ENCODE measurements around the gene MEG3. TPM values are rescaled to one million over a fixed set of nuclear protein-coding genes. Genes with fewer than 3 reads are reported as not detected.

Gene MEG3
- total RNA-seq, 3 donors from 2014 or later (not counting 1 experiment from before 2014, with no cell fraction given), result 1.0 to 6.6 (median 1.9) TPM

DNA sequence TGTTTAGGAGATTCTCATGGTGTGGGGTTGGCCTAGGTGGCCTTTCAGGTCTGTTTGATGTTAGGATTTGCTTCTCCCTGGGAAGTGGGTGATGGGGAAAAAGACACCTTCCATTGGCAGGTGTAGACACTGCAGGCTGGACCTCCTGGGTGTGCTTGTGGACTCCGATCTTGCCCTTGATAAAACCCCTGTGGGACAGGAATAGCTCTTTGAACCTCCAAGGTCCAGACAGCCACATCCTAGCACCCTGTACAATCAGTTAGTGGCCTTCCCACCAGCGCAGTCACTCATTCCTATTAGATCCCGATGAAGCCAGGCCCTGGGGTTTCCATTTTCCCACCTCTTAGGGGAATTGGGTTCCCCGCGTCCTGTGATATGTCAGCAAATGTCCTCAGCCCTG is 28.5 kb downstream of the MEG3 start:
- no peak overlapping the region for H3K27ac ChIP-seq (ENCODE audit: low read length)
- H3K9me3 ChIP-seq (ENCODE audit: control insufficient read depth, insufficient read depth, low read length), result no peaks in the 10 kb centered on the region
- Mint-ChIP-seq H3K27me3 (ENCODE audit: low read depth in 2 of 2) (no peaks in the 10 kb centered on the region), H3K36me3 (no peaks in the 10 kb centered on the region), H3K4me1 (no peaks in the 10 kb centered on the region), H3K4me3 (no peak overlapping the region), H3K27ac (no peak overlapping the region), H3K9me3 (no peaks in the 10 kb centered on the region)
- intact Hi-C loops (cut with micrococcal nuclease), result no loop called here
- no peak for TF ChIP-seq CTCF (IDR thresholded peaks at IDR 0.05)
- no peak for ATAC-seq
- no peak overlapping the region for H3K4me3 ChIP-seq (ENCODE audit: low read length)
- WGBS (ENCODE audit: insufficient coverage), result 92% methylated on average over 5 of the region's 5 CpGs
- H3K36me3 ChIP-seq (ENCODE audit: control insufficient read depth, insufficient read depth, low read length), result no peaks in the 10 kb centered on the region
- no peak for DNase-seq
- H3K27me3 ChIP-seq (ENCODE audit: control insufficient read depth, insufficient read depth, low read length), result no peaks in the 10 kb centered on the region
- H3K4me1 ChIP-seq (ENCODE audit: control insufficient read depth, insufficient read depth, low read length), result no peaks in the 10 kb centered on the region

GRCh38 chr14:100855256-100855930 is 29.5 kb downstream of the MEG3 start:
- no peak for TF ChIP-seq CTCF (IDR thresholded peaks at IDR 0.05)
- WGBS (ENCODE audit: insufficient coverage), result 85% methylated on average over 18 of the region's 18 CpGs
- no peaks in the 10 kb centered on the region for H3K4me1 Mint-ChIP-seq
- ATAC-seq (no peak), DNase-seq (no peak)
- intact Hi-C loops (cut with micrococcal nuclease), result no loop called here
- H3K36me3 ChIP-seq (ENCODE audit: control insufficient read depth, insufficient read depth, low read length), result no peaks in the 10 kb centered on the region
- H3K4me3 Mint-ChIP-seq, result no peak overlapping the region
- no peak overlapping the region for H3K27ac ChIP-seq (ENCODE audit: low read length)
- no peaks in the 10 kb centered on the region for H3K9me3 Mint-ChIP-seq
- H3K27me3 Mint-ChIP-seq (ENCODE audit: low read depth in 2 of 2), result no peaks in the 10 kb centered on the region
- no peaks in the 10 kb centered on the region for H3K27me3 ChIP-seq (ENCODE audit: control insufficient read depth, insufficient read depth, low read length)
- no peaks in the 10 kb centered on the region for H3K9me3 ChIP-seq (ENCODE audit: control insufficient read depth, insufficient read depth, low read length)
- H3K4me3 ChIP-seq (ENCODE audit: low read length), result no peak overlapping the region
- no peaks in the 10 kb centered on the region for H3K4me1 ChIP-seq (ENCODE audit: control insufficient read depth, insufficient read depth, low read length)
- no peak overlapping the region for H3K27ac Mint-ChIP-seq
- no peaks in the 10 kb centered on the region for H3K36me3 Mint-ChIP-seq

DNA sequence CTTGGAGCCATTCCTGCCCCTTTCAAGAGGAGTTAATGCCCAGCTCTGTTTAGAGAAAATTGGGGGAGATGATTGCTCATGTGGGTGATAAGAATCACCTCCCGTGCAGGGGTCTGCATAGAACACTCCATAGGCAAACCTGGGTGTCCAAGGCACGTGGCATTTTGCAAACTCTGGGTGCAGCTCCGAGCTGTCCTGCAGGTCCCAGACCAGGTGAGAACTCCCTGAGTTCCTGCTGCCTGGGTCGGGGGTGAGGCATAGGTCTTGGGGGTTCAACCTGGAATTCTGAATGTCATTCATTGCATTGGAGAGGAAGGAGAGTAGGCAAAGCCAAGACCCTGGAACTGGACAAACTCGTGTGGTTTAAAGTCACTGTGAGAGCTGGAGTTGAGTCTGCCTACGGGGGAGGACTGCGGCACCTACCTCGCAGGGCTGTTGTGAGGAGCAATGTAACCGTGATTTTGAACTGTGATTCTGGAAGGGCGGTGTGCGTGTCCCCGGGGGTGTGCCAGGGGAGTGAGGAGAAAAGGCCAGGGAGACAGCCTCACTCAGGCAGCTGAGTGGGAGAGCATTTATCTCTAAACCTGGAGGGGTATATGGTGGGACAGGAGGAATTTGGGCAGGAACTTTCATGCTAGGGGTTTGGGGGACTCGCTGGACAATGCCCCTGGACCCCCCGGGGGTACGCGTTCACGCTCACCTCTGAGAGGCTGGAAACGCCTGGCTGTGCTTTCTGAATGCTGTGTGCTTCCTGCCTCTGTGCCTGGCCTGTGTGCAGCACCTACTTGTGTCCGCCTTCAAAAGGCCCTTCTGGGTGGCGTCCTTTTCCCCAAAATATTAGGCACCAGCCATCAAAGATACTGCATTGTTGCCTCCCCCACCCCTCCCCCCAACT is 30.4 kb downstream of the MEG3 start:
- H3K9me3 ChIP-seq (ENCODE audit: control insufficient read depth, insufficient read depth, low read length), result no peaks in the 10 kb centered on the region
- H3K27ac Mint-ChIP-seq, result no peak overlapping the region
- TF ChIP-seq CTCF (IDR thresholded peaks at IDR 0.05), result no peak
- H3K4me3 ChIP-seq (ENCODE audit: low read length), result no peak overlapping the region
- H3K36me3 ChIP-seq (ENCODE audit: control insufficient read depth, insufficient read depth, low read length), result no peaks in the 10 kb centered on the region
- WGBS (ENCODE audit: insufficient coverage), result 87% methylated on average over 20 of the region's 20 CpGs
- H3K36me3 Mint-ChIP-seq, result no peaks in the 10 kb centered on the region
- H3K4me1 Mint-ChIP-seq, result no peaks in the 10 kb centered on the region
- intact Hi-C loops (cut with micrococcal nuclease), result no loop called here
- H3K27ac ChIP-seq (ENCODE audit: low read length), result no peak overlapping the region
- DNase-seq, result no peak
- H3K27me3 Mint-ChIP-seq (ENCODE audit: low read depth in 2 of 2), result no peaks in the 10 kb centered on the region
- H3K4me3 Mint-ChIP-seq, result no peak overlapping the region
- H3K27me3 ChIP-seq (ENCODE audit: control insufficient read depth, insufficient read depth, low read length), result no peaks in the 10 kb centered on the region
- no peak for ATAC-seq
- H3K9me3 Mint-ChIP-seq, result no peaks in the 10 kb centered on the region
- H3K4me1 ChIP-seq (ENCODE audit: control insufficient read depth, insufficient read depth, low read length), result no peaks in the 10 kb centered on the region

Data from natural killer cell (primary cell).